Neutrophil (primary cell): ENCODE results near the gene MAPK1IP1L.
"Not testable (repeated sequence)": the region's sequence is repeated elsewhere in the genome, so short reads cannot be mapped to it uniquely, and the experiment has no call there.

ENCODE experiments used
- H3K27ac ChIP-seq: fragments of 200-600 bp; sonication (generic); 2 replicates; pipeline ENCODE4 v1.5.1; 2016; ENCODE audit warnings: mild to moderate bottlenecking, moderate library complexity
- H3K27me3 ChIP-seq: fragments of 200-600 bp; sonication (generic); 2 replicates; pipeline ENCODE4 v1.6.0; 2016; ENCODE audit warnings: mild to moderate bottlenecking
- H3K36me3 ChIP-seq: fragments of 200-600 bp; sonication (generic); 2 replicates; pipeline ENCODE4 v1.5.1; 2017
- H3K4me1 ChIP-seq, 2 experiments: fragments of 200-600 bp in 1 of 2; sonication (generic) in 1 of 2; 1 replicate in 1 of 2; 2 replicates in 1 of 2; pipeline versions ENCODE4 v1.5.1 to v1.6.1; 2013 to 2016; ENCODE audit warnings: low read depth in 1 of 2, low read length in 1 of 2, mild to moderate bottlenecking in 1 of 2, moderate library complexity in 1 of 2; ENCODE audit not compliant: control insufficient read depth in 1 of 2, insufficient read depth in 1 of 2
- H3K4me3 ChIP-seq, 2 experiments: fragments of 200-600 bp in 1 of 2; sonication (generic) in 1 of 2; 1 replicate in 1 of 2; 2 replicates in 1 of 2; pipeline ENCODE4 v1.5.1; 2013 to 2016; ENCODE audit warnings: low read depth in 1 of 2, low read length in 1 of 2, mild to moderate bottlenecking in 1 of 2, moderate library complexity in 1 of 2
- H3K9me3 ChIP-seq: fragments of 200-600 bp; sonication (generic); 2 replicates; pipeline ENCODE4 v1.5.1; 2016
- CTCF ChIP-seq: fragments of 200-600 bp; sonication (generic); IDR thresholded peaks from 2 replicates; pipeline ENCODE4 v1.5.1; 2016; ENCODE audit warnings: antibody characterized with exemption

The MAPK1IP1L gene

GRCh38 chr14:55051423-55052268 lies at the start of gene MAPK1IP1L:
TSS of gene MAPK1IP1L (plus strand) at chr14:55051647. CDS start at chr14:55061684, 10,037 bp downstream.
- H3K4me3 ChIP-seq, result peak within 1 kb of the TSS; percentile 72 to 93
- no peaks in the 10 kb centered on the region for H3K36me3 ChIP-seq
- H3K27ac ChIP-seq, result peak within 1 kb of the TSS; percentile 93
- H3K4me1 ChIP-seq, result peaks cover 17 to 19% of the 10 kb centered on the region in 2 experiments
- H3K27me3 ChIP-seq, result no peaks in the 10 kb centered on the region
- H3K9me3 ChIP-seq, result no peaks in the 10 kb centered on the region
- peak; percentile 99 for TF ChIP-seq CTCF

- Histone ChIP-seq H3K27me3 (no peaks in the 10 kb centered on the region), H3K36me3 (peaks cover 13% of the 10 kb centered on the region), H3K4me3 (no peak overlapping the region), H3K4me1 (peaks cover 7 to 15% of the 10 kb centered on the region in 2 experiments), H3K9me3 (no peaks in the 10 kb centered on the region), H3K27ac (no peak overlapping the region)
- no peak for TF ChIP-seq CTCF
Measured at GRCh38 chr14:55005071-55005470, 46.4 kb upstream of the MAPK1IP1L start.

GRCh38 chr14:55015006-55015405 lies 36.4 kb upstream of the MAPK1IP1L start:
- no peaks in the 10 kb centered on the region for H3K9me3 ChIP-seq
- no peaks in the 10 kb centered on the region for H3K36me3 ChIP-seq
- no peaks in the 10 kb centered on the region for H3K4me1 ChIP-seq
- no peaks in the 10 kb centered on the region for H3K27me3 ChIP-seq
- TF ChIP-seq CTCF, result no peak
- H3K27ac ChIP-seq, result no peak overlapping the region
- no peak overlapping the region for H3K4me3 ChIP-seq

GRCh38 chr14:55019968-55020554 lies 31.4 kb upstream of the MAPK1IP1L start:
- Histone ChIP-seq H3K36me3 (no peaks in the 10 kb centered on the region), H3K27me3 (no peaks in the 10 kb centered on the region), H3K27ac (no peak overlapping the region), H3K9me3 (no peaks in the 10 kb centered on the region), H3K4me3 (no peak overlapping the region), H3K4me1 (no peaks in the 10 kb centered on the region)
- TF ChIP-seq CTCF, result no peak

- not testable (repeated sequence) for H3K36me3 ChIP-seq, H3K9me3 ChIP-seq, H3K27me3 ChIP-seq, H3K27ac ChIP-seq, H3K4me3 ChIP-seq
- peaks cover 20 to 22% of the 10 kb centered on the region in 2 experiments for H3K4me1 ChIP-seq
Measured at GRCh38 chr14:55024365-55024764, 27.1 kb upstream of the MAPK1IP1L start.

- no peak for TF ChIP-seq CTCF
- H3K36me3 ChIP-seq, result no peaks in the 10 kb centered on the region
- peaks cover 20 to 22% of the 10 kb centered on the region in 2 experiments for H3K4me1 ChIP-seq
- H3K27me3 ChIP-seq, result no peaks in the 10 kb centered on the region
- no peaks in the 10 kb centered on the region for H3K9me3 ChIP-seq
- peak overlapping the region in 1 of 2 experiments; percentile 68 for H3K4me3 ChIP-seq
- no peak overlapping the region for H3K27ac ChIP-seq
Measured at GRCh38 chr14:55025948-55026347, 25.5 kb upstream of the MAPK1IP1L start.
